ENCODE measurements around the gene ICE2.

ICE2 gene

GRCh38 chr15:60424006-60424405 lies 54.9 kb downstream of the ICE2 start:
- Histone ChIP-seq H3K36me3 (ENCODE audit: control insufficient read depth, insufficient read depth, low read length) (peaks cover 3% of the 10 kb centered on the region), H3K27me3 (ENCODE audit: control insufficient read depth, insufficient read depth, low read length) (no peaks in the 10 kb centered on the region), H3K27ac (peak overlapping the region; percentile 1), H3K4me3 (ENCODE audit: low read depth, low read length) (no peak overlapping the region), H3K79me2 (no peaks in the 10 kb centered on the region), H3K9me3 (ENCODE audit: control insufficient read depth, low read length) (no peaks in the 10 kb centered on the region), H3K4me1 (peaks cover 3% of the 10 kb centered on the region), H3K9ac (no peak overlapping the region), H2AFZ (no peak overlapping the region), H3K4me2 (ENCODE audit: low read length) (no peak overlapping the region)
- no peak for TF ChIP-seq CTCF (IDR thresholded peaks at IDR 0.05)

GRCh38 chr15:60423537-60423936 lies 55.4 kb downstream of the ICE2 start:
- TF ChIP-seq CTCF (IDR thresholded peaks at IDR 0.05) = no peak
- Histone ChIP-seq H3K9me3 (ENCODE audit: control insufficient read depth, low read length) (no peaks in the 10 kb centered on the region), H3K9ac (no peak overlapping the region), H2AFZ (no peak overlapping the region), H3K4me3 (ENCODE audit: low read depth, low read length) (no peak overlapping the region), H3K4me1 (peaks cover 3% of the 10 kb centered on the region), H3K79me2 (no peaks in the 10 kb centered on the region), H3K36me3 (ENCODE audit: control insufficient read depth, insufficient read depth, low read length) (peaks cover 3% of the 10 kb centered on the region), H3K27ac (peak overlapping the region; percentile 29), H3K27me3 (ENCODE audit: control insufficient read depth, insufficient read depth, low read length) (no peaks in the 10 kb centered on the region), H3K4me2 (ENCODE audit: low read length) (no peak overlapping the region)

- H3K27ac ChIP-seq = no peak overlapping the region
Measured at GRCh38 chr15:60421544-60421943, 57.4 kb downstream of the ICE2 start.

GRCh38 chr15:60420203-60420716 lies 58.7 kb downstream of the ICE2 start:
- H3K9ac ChIP-seq = no peak overlapping the region
- H3K27me3 ChIP-seq (ENCODE audit: control insufficient read depth, insufficient read depth, low read length) = no peaks in the 10 kb centered on the region
- no peak overlapping the region for H3K27ac ChIP-seq
- peaks cover 12% of the 10 kb centered on the region for H3K4me1 ChIP-seq
- no peak overlapping the region for H3K4me2 ChIP-seq (ENCODE audit: low read length)
- no peak overlapping the region for H3K4me3 ChIP-seq (ENCODE audit: low read depth, low read length)
- no peaks in the 10 kb centered on the region for H3K9me3 ChIP-seq (ENCODE audit: control insufficient read depth, low read length)
- H3K79me2 ChIP-seq = no peaks in the 10 kb centered on the region
- H2AFZ ChIP-seq = no peak overlapping the region
- no peak for TF ChIP-seq CTCF (IDR thresholded peaks at IDR 0.05)
- peaks cover 3% of the 10 kb centered on the region for H3K36me3 ChIP-seq (ENCODE audit: control insufficient read depth, insufficient read depth, low read length)

More at GRCh38 chr15:60421544-60421943, 57.4 kb downstream of the ICE2 start:
- Histone ChIP-seq H3K27me3 (ENCODE audit: control insufficient read depth, insufficient read depth, low read length) (no peaks in the 10 kb centered on the region), H3K4me1 (peaks cover 12% of the 10 kb centered on the region), H3K36me3 (ENCODE audit: control insufficient read depth, insufficient read depth, low read length) (peaks cover 3% of the 10 kb centered on the region), H3K9ac (no peak overlapping the region), H3K79me2 (no peaks in the 10 kb centered on the region), H2AFZ (no peak overlapping the region), H3K9me3 (ENCODE audit: control insufficient read depth, low read length) (no peaks in the 10 kb centered on the region), H3K4me3 (ENCODE audit: low read depth, low read length) (no peak overlapping the region), H3K4me2 (ENCODE audit: low read length) (no peak overlapping the region)
- TF ChIP-seq CTCF (IDR thresholded peaks at IDR 0.05) = no peak

GRCh38 chr15:60419753-60420152 lies 59.2 kb downstream of the ICE2 start:
- peaks cover 12% of the 10 kb centered on the region for H3K4me1 ChIP-seq
- no peaks in the 10 kb centered on the region for H3K27me3 ChIP-seq (ENCODE audit: control insufficient read depth, insufficient read depth, low read length)
- no peak overlapping the region for H3K4me2 ChIP-seq (ENCODE audit: low read length)
- H3K9ac ChIP-seq = no peak overlapping the region
- TF ChIP-seq CTCF (IDR thresholded peaks at IDR 0.05) = no peak
- no peaks in the 10 kb centered on the region for H3K9me3 ChIP-seq (ENCODE audit: control insufficient read depth, low read length)
- no peaks in the 10 kb centered on the region for H3K79me2 ChIP-seq
- H3K36me3 ChIP-seq (ENCODE audit: control insufficient read depth, insufficient read depth, low read length) = peaks cover 3% of the 10 kb centered on the region
- no peak overlapping the region for H2AFZ ChIP-seq
- no peak overlapping the region for H3K27ac ChIP-seq
- H3K4me3 ChIP-seq (ENCODE audit: low read depth, low read length) = no peak overlapping the region
